ENCODE measurements around the gene TLE4.

DNA sequence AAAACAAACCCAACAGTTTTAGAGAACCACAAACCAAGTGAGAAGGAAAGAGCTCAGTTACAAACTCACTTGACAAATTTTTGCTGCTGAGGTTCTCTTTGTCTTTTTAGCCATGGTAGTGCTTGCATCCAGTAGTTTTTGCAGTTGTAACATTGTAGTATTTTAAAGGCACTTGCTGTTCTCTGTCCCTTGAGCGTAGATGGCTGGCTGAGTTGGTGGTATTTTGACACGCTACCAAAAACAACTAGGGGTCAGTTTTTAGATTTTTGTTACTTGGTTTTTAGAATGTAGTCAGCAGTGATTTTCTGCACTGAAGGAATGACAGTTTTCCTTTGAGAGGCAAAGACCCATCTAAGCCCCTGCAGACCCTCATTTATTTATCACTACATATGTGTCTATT is 58.0 kb downstream of the TLE4 start:
- TF ChIP-seq, protein P1, sequence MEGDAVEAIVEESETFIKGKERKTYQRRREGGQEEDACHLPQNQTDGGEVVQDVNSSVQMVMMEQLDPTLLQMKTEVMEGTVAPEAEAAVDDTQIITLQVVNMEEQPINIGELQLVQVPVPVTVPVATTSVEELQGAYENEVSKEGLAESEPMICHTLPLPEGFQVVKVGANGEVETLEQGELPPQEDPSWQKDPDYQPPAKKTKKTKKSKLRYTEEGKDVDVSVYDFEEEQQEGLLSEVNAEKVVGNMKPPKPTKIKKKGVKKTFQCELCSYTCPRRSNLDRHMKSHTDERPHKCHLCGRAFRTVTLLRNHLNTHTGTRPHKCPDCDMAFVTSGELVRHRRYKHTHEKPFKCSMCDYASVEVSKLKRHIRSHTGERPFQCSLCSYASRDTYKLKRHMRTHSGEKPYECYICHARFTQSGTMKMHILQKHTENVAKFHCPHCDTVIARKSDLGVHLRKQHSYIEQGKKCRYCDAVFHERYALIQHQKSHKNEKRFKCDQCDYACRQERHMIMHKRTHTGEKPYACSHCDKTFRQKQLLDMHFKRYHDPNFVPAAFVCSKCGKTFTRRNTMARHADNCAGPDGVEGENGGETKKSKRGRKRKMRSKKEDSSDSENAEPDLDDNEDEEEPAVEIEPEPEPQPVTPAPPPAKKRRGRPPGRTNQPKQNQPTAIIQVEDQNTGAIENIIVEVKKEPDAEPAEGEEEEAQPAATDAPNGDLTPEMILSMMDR (IDR thresholded peaks at IDR 0.05; ENCODE audit: low read depth, low read length, poor library complexity, severe bottlenecking): no peak
- TF ChIP-seq EZH2phosphoT487 (IDR thresholded peaks at IDR 0.05; ENCODE audit: borderline replicate concordance, low read length): no peak

Measured in DOHH2 (cell line).